GM13977 (cell line): ENCODE measurements around the gene YPEL5.
"Not testable (repeated sequence)": the region's sequence is repeated elsewhere in the genome, so short reads cannot be mapped to it uniquely, and the experiment has no call there.

ENCODE experiments used
- DNase-seq: peaks from one replicate; pipeline ENCODE4 v3.0.0; 2012; ENCODE audit warnings: low spot score
- in situ Hi-C: fragments of 300-500 bp; cut with MboI; formaldehyde crosslinking; loops from one replicate; pipeline ENCODE4 v1.12.0; 2022; ENCODE audit warnings: low sequenced_read_pairs, low pct_unique_long_range_greater_than_20kb, mixed read lengths, inconsistent platforms; ENCODE audit not compliant: unreplicated experiment
- TF ChIP-seq, protein P1 (sequence below): IDR thresholded peaks from 2 replicates; pipeline ENCODE4 v1.5.1; 2012; ENCODE audit warnings: mild to moderate bottlenecking, control low read depth; ENCODE audit not compliant: insufficient read depth; ENCODE audit errors: extremely low read depth, missing control alignments

The YPEL5 gene

DNA sequence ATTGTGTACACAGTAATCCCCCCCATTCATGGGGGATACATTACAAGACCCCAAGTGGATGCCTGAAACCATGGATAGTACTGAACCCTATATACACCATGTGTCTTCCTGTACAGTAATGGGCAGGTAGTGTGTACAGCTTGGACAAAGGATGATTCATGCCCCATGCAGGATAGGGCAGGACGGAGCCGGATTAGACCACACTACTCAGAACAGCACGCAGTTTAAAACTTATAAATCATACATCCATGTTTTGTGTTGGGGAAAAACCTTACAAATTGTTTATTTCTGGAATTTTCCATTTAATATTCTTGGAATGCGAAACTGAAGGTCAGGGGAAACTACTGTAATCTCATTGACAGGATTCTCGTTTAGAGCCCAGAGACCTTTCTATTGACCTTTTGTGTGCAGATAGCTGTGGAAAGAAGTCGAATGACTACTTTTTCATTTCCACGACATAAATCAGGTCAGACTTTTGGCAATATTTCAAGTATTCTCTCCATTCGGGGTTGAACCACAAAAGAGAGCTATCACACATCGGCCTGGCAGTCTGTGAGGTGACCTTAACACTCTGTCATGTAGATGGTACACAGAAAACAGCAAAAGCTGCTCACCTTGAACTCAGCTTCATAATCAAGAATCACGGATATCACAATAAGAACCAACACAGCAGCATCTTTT is 9.9 kb upstream of the YPEL5 start:
- TF ChIP-seq, protein P1, sequence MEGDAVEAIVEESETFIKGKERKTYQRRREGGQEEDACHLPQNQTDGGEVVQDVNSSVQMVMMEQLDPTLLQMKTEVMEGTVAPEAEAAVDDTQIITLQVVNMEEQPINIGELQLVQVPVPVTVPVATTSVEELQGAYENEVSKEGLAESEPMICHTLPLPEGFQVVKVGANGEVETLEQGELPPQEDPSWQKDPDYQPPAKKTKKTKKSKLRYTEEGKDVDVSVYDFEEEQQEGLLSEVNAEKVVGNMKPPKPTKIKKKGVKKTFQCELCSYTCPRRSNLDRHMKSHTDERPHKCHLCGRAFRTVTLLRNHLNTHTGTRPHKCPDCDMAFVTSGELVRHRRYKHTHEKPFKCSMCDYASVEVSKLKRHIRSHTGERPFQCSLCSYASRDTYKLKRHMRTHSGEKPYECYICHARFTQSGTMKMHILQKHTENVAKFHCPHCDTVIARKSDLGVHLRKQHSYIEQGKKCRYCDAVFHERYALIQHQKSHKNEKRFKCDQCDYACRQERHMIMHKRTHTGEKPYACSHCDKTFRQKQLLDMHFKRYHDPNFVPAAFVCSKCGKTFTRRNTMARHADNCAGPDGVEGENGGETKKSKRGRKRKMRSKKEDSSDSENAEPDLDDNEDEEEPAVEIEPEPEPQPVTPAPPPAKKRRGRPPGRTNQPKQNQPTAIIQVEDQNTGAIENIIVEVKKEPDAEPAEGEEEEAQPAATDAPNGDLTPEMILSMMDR = no peak
- DNase-seq = no peak
- in situ Hi-C loops = no loop called here

DNA sequence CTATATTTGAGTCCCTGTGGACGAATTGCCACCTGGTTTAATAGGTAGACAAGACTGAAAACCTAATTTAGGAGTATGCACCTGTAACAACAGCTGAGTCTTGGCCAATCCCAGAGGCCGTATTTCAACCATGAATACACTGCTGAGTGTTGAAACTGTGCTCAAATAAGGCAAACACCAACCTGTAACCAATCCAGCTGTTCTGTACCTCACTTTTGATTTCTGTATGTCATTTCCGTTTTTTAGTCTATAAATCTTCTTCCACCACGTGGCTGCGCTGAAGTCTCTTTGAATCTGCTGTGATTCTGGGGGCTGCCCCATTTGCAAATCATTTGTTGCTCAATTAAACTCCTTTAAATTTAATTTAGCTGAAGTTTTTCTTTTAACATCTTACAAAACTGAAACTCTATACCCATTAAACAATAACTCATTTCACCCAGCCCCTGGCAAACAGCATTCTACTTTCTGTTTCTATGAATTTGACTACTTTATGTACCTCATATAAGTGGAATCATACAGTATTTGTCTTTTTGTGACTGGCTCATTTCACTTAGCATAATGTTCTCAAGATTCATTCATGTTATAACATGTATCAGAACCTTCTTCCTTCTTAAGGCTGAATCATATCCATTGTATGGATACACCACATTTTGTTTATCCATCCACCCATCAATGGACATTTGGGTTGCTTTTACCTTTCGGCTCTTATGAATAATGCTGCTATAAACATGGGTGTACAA is 7.5 kb upstream of the YPEL5 start:
- no peak for DNase-seq
- TF ChIP-seq, protein P1 = no peak
- in situ Hi-C loops = no loop called here

DNA sequence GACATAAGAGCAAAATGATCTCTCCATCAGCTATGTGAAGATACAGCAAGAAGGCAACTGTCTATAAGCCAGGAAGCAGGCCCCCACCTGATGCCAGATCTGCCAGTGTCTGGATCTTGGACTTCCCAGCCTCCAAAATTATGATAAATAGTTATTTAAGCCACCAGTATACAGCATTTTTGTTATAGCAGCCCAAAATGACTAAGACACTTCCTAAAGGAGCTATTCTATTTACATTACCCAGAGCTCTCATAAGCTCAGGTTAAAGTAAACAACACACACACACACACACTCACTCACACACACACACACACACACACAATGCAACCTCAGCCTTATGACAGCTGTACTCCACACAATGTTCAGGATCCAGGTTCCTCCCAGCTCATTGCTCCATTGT is 5.7 kb upstream of the YPEL5 start:
- in situ Hi-C loops = no loop called here
- TF ChIP-seq, protein P1 = no peak
- no peak for DNase-seq

DNA sequence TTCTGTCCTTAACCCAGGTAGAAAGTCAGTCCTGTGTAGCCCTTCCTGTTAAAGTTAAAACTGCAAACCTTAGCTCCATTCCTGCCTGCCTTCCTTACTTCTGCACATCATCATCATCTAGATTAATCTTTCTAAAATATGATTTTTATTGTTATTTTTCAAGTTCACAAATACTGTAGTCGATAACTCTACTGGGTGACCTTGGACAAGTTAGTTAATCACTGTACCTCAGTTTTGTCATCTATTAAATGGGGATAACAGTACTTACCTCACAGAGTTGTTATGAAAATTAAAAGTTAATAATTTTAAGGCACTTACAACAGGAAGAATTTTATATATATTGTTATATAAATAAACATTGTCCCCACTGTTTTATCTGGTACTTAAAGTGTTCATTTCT is 2.5 kb upstream of the YPEL5 start:
- TF ChIP-seq, protein P1 = no peak
- no peak for DNase-seq
- in situ Hi-C loops = no loop called here

DNA sequence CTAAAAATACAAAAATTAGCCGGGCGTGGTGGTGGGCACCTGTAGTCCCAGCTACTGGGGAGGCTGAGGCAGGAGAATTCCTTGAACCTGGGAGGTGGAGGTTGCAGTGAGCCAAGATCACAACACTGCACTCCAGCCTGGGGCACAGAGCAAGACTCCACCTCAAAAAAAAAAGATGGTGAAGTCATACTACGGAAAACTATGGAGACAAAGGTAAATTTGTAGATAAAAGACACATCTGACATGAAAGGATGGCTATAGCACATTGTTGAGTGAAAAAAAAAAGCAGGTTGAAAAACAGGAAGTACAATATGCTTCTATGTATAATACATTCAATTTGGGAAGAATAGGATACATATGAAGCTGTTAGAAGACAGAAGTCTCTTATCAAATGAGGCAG is 1.9 kb upstream of the YPEL5 start:
- DNase-seq, in situ Hi-C loops: not testable (repeated sequence)

DNA sequence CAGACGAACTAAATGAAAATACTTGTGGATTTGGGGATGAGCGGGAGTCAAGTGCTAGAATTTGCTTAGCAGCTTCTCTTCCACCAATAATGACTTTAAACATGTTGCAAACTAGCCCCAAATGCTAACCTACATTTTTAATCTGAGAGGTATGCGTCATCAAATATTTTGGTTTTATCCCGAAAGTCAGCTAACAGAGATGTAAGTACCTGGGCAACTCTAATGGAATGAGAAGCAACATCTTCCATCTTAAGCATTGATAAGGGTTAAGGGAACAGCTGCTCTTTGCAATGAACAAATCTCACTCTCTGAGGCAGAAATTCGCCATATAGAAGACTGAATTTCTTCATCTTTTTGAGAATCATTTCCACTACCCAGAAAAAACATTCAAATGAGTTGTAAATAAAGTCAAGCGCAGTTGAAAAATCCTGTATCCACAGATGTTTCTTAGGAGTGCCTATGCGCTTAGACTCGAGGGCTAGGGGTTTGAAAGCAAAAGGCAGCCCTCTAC is 926 bp upstream of the YPEL5 start:
- no peak for DNase-seq
- TF ChIP-seq, protein P1 = no peak
- in situ Hi-C loops = no loop called here

DNA sequence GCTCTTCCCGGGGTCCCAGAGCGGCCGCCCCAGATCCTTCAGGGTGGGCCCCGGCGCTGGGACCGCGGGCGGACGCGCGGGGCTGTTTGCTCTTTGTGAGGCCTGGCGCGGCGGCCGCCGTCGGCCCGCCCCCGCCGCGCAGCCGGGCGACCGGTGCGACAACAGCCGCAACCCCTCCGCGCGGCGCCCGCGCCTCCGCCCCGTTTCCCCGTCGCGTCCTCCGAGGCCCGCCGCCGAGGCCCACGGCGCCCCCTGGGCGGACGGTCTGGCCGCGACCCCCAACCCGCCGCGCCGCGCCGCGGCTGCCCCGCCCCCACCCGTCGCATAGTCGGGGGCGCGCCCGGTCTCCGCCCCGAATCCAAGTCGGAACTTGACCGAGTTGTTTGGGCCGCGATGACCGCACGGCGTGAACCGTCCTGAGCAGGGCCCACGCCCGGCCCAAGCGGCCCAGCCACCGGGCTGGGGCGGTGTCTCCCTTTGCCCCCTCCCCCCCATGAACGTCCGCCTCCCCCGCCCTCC is 448 bp downstream of the YPEL5 start:
- peak; percentile 45 for DNase-seq
- in situ Hi-C loops = no loop called here
- TF ChIP-seq, protein P1 = no peak
